ENCODE measurements around the gene FGB. TPM values are rescaled to one million over a fixed set of nuclear protein-coding genes. Genes with fewer than 3 reads are reported as not detected.

FGB gene
- total RNA-seq, 1 donor from 2014 or later: 2.8 TPM

GRCh38 chr4:154603033-154603943, 40.5 kb downstream of the FGB start:
- H3K36me3 ChIP-seq (ENCODE audit: insufficient read depth, low read length): no peaks in the 10 kb centered on the region
- TF ChIP-seq EZH2 (IDR thresholded peaks at IDR 0.05; ENCODE audit: insufficient read depth, low read length) (no peak), CTCF (IDR thresholded peaks at IDR 0.05; ENCODE audit: insufficient read depth, low read depth, low read length) (no peak)

GRCh38 chr4:154604696-154605200, 41.9 kb downstream of the FGB start:
- Histone ChIP-seq H3K4me1 (ENCODE audit: insufficient read depth, low read length) (no peaks in the 10 kb centered on the region), H3K9ac (ENCODE audit: low read length) (no peak overlapping the region), H3K79me2 (ENCODE audit: insufficient read depth, low read length) (no peaks in the 10 kb centered on the region), H3K36me3 (ENCODE audit: insufficient read depth, low read length) (no peaks in the 10 kb centered on the region), H2AFZ (ENCODE audit: low read depth, low read length) (no peak overlapping the region), H3K27me3 (ENCODE audit: insufficient read depth, low read length) (no peaks in the 10 kb centered on the region), H3K4me3 (ENCODE audit: insufficient read depth, low read depth, low read length) (no peak overlapping the region), H3K27ac (ENCODE audit: low read depth, low read length) (no peak overlapping the region), H4K20me1 (ENCODE audit: insufficient read depth, low read length) (no peaks in the 10 kb centered on the region), H3K9me3 (ENCODE audit: insufficient read depth, low read depth, low read length) (no peaks in the 10 kb centered on the region), H3K4me2 (ENCODE audit: low read length) (no peak overlapping the region)
- Mint-ChIP-seq H3K4me3 (ENCODE audit: unreplicated experiment) (no peak overlapping the region), H3K9me3 (ENCODE audit: unreplicated experiment) (no peaks in the 10 kb centered on the region), H3K36me3 (ENCODE audit: low read depth, unreplicated experiment) (no peaks in the 10 kb centered on the region), H3K4me1 (ENCODE audit: low read depth, unreplicated experiment) (no peaks in the 10 kb centered on the region), H3K27ac (ENCODE audit: unreplicated experiment) (no peak overlapping the region), H3K27me3 (ENCODE audit: low read depth, unreplicated experiment) (no peaks in the 10 kb centered on the region)
- no peak for TF ChIP-seq EZH2 (IDR thresholded peaks at IDR 0.05; ENCODE audit: insufficient read depth, low read length)
- FAIRE-seq: no peak
- no peak for DNase-seq (ENCODE audit: low read depth)

More at GRCh38 chr4:154603033-154603943, 40.5 kb downstream of the FGB start:
- H2AFZ ChIP-seq (ENCODE audit: low read depth, low read length): no peak overlapping the region
- Mint-ChIP-seq H3K27me3 (ENCODE audit: low read depth, unreplicated experiment) (no peaks in the 10 kb centered on the region), H3K27ac (ENCODE audit: unreplicated experiment) (no peak overlapping the region), H3K9me3 (ENCODE audit: unreplicated experiment) (no peaks in the 10 kb centered on the region), H3K4me1 (ENCODE audit: low read depth, unreplicated experiment) (no peaks in the 10 kb centered on the region), H3K36me3 (ENCODE audit: low read depth, unreplicated experiment) (no peaks in the 10 kb centered on the region), H3K4me3 (ENCODE audit: unreplicated experiment) (no peak overlapping the region)
- H3K27ac ChIP-seq (ENCODE audit: low read depth, low read length): no peak overlapping the region
- H3K4me3 ChIP-seq (ENCODE audit: insufficient read depth, low read depth, low read length): no peak overlapping the region
- H3K4me2 ChIP-seq (ENCODE audit: low read length): no peak overlapping the region
- no peaks in the 10 kb centered on the region for H3K4me1 ChIP-seq (ENCODE audit: insufficient read depth, low read length)
- H3K79me2 ChIP-seq (ENCODE audit: insufficient read depth, low read length): no peaks in the 10 kb centered on the region
- H3K9me3 ChIP-seq (ENCODE audit: insufficient read depth, low read depth, low read length): no peaks in the 10 kb centered on the region
- no peak for DNase-seq (ENCODE audit: low read depth)
- no peaks in the 10 kb centered on the region for H3K27me3 ChIP-seq (ENCODE audit: insufficient read depth, low read length)
- no peak for FAIRE-seq
- no peaks in the 10 kb centered on the region for H4K20me1 ChIP-seq (ENCODE audit: insufficient read depth, low read length)
- no peak overlapping the region for H3K9ac ChIP-seq (ENCODE audit: low read length)

GRCh38 chr4:154606728-154607723, 44.2 kb downstream of the FGB start:
- FAIRE-seq: no peak

More at GRCh38 chr4:154606728-154607723, 44.2 kb downstream of the FGB start:
- no peaks in the 10 kb centered on the region for H3K27me3 Mint-ChIP-seq (ENCODE audit: low read depth, unreplicated experiment)
- Histone ChIP-seq H3K79me2 (ENCODE audit: insufficient read depth, low read length) (no peaks in the 10 kb centered on the region), H3K4me2 (ENCODE audit: low read length) (no peak overlapping the region), H2AFZ (ENCODE audit: low read depth, low read length) (no peak overlapping the region), H3K27ac (ENCODE audit: low read depth, low read length) (no peak overlapping the region), H3K9me3 (ENCODE audit: insufficient read depth, low read depth, low read length) (no peaks in the 10 kb centered on the region), H3K4me1 (ENCODE audit: insufficient read depth, low read length) (no peaks in the 10 kb centered on the region), H4K20me1 (ENCODE audit: insufficient read depth, low read length) (no peaks in the 10 kb centered on the region), H3K27me3 (ENCODE audit: insufficient read depth, low read length) (no peaks in the 10 kb centered on the region), H3K36me3 (ENCODE audit: insufficient read depth, low read length) (no peaks in the 10 kb centered on the region), H3K4me3 (ENCODE audit: insufficient read depth, low read depth, low read length) (no peak overlapping the region), H3K9ac (ENCODE audit: low read length) (no peak overlapping the region)
- H3K4me1 Mint-ChIP-seq (ENCODE audit: low read depth, unreplicated experiment): no peaks in the 10 kb centered on the region
- no peak for DNase-seq (ENCODE audit: low read depth)
- no peak overlapping the region for H3K27ac Mint-ChIP-seq (ENCODE audit: unreplicated experiment)
- H3K36me3 Mint-ChIP-seq (ENCODE audit: low read depth, unreplicated experiment): no peaks in the 10 kb centered on the region
- no peak overlapping the region for H3K4me3 Mint-ChIP-seq (ENCODE audit: unreplicated experiment)
- TF ChIP-seq CTCF (IDR thresholded peaks at IDR 0.05; ENCODE audit: insufficient read depth, low read depth, low read length) (no peak), EZH2 (IDR thresholded peaks at IDR 0.05; ENCODE audit: insufficient read depth, low read length) (no peak)
- H3K9me3 Mint-ChIP-seq (ENCODE audit: unreplicated experiment): no peaks in the 10 kb centered on the region
